ENCODE data around the gene CDRT4. TPM values are rescaled to one million over a fixed set of nuclear protein-coding genes. Genes with fewer than 3 reads are reported as not detected.

The CDRT4 gene
- polyA plus RNA-seq, 1 experiment, result 5.9 TPM

- H3K27me3 ChIP-seq (ENCODE audit: control insufficient read depth, insufficient read depth, low read length), result no peaks in the 10 kb centered on the region; the same call in 1 of the 2 replicates
- ChIA-PET CTCF (interaction anchor here (0.8 to 2.2 kb wide), 3 partner anchors 9 to 130 kb away, joined by 3 to 6 read pairs (median 4); no protein-coding TSS in a partner anchor), POLR2A (no interaction called here)
- H3K4me3 ChIP-seq (ENCODE audit: low read depth, low read length), result no peak overlapping the region
- no peaks in the 10 kb centered on the region for H3K36me3 ChIP-seq (ENCODE audit: control insufficient read depth, insufficient read depth, low read length)
- no peak for DNase-seq (ENCODE audit: low read depth)
- no peak for TF ChIP-seq CTCF (IDR thresholded peaks at IDR 0.05; ENCODE audit: insufficient read depth, low read depth, low read length)
These were observed 36.2 kb downstream of the CDRT4 start for GRCh38 chr17:15431196-15431595.

- POLR2A ChIA-PET, result no interaction called here
- TF ChIP-seq CTCF (IDR thresholded peaks at IDR 0.05; ENCODE audit: insufficient read depth, low read depth, low read length), result no peak
- no peak overlapping the region for H3K4me3 ChIP-seq (ENCODE audit: low read depth, low read length)
- H3K27me3 ChIP-seq (ENCODE audit: control insufficient read depth, insufficient read depth, low read length), result no peaks in the 10 kb centered on the region; the same call in 1 of the 2 replicates
- DNase-seq (ENCODE audit: low read depth), result no peak
- CTCF ChIA-PET, result interaction anchor here (1.0 kb wide), 1 partner anchor 22 kb away, joined by 3 read pairs; no protein-coding TSS in a partner anchor
- no peaks in the 10 kb centered on the region for H3K36me3 ChIP-seq (ENCODE audit: control insufficient read depth, insufficient read depth, low read length)
These were observed 42.9 kb downstream of the CDRT4 start for GRCh38 chr17:15424521-15424920.

GRCh38 chr17:15422392-15422965 lies 44.9 kb downstream of the CDRT4 start:
- no peaks in the 10 kb centered on the region for H3K27me3 ChIP-seq (ENCODE audit: control insufficient read depth, insufficient read depth, low read length)
- POLR2A ChIA-PET, result no interaction called here
- H3K36me3 ChIP-seq (ENCODE audit: control insufficient read depth, insufficient read depth, low read length), result no peaks in the 10 kb centered on the region
- H3K4me3 ChIP-seq (ENCODE audit: low read depth, low read length), result no peak overlapping the region
- no peak for DNase-seq (ENCODE audit: low read depth)
- CTCF ChIA-PET, result interaction anchor here (0.6 to 1.9 kb wide), 2 partner anchors 14 to 42 kb away, joined by 3 to 6 read pairs; no protein-coding TSS in a partner anchor
- no peak for TF ChIP-seq CTCF (IDR thresholded peaks at IDR 0.05; ENCODE audit: insufficient read depth, low read depth, low read length)

- ChIA-PET POLR2A (no interaction called here), CTCF (interaction anchor here (0.8 to 1.6 kb wide), 3 partner anchors 14 to 18 kb away, joined by 3 to 7 read pairs (median 6); no protein-coding TSS in a partner anchor)
- DNase-seq (ENCODE audit: low read depth), result no peak
- Histone ChIP-seq H3K36me3 (ENCODE audit: control insufficient read depth, insufficient read depth, low read length) (no peaks in the 10 kb centered on the region), H3K4me3 (ENCODE audit: low read depth, low read length) (no peak overlapping the region), H3K27me3 (ENCODE audit: control insufficient read depth, insufficient read depth, low read length) (no peaks in the 10 kb centered on the region)
- no peak for TF ChIP-seq CTCF (IDR thresholded peaks at IDR 0.05; ENCODE audit: insufficient read depth, low read depth, low read length)
These were observed 48.6 kb downstream of the CDRT4 start for GRCh38 chr17:15418781-15419180.

- H3K36me3 ChIP-seq (ENCODE audit: control insufficient read depth, insufficient read depth, low read length), result no peaks in the 10 kb centered on the region
- no peak for TF ChIP-seq CTCF (IDR thresholded peaks at IDR 0.05; ENCODE audit: insufficient read depth, low read depth, low read length)
- CTCF ChIA-PET, result no interaction called here
- POLR2A ChIA-PET, result no interaction called here
- H3K4me3 ChIP-seq (ENCODE audit: low read depth, low read length), result no peak overlapping the region
- H3K27me3 ChIP-seq (ENCODE audit: control insufficient read depth, insufficient read depth, low read length), result no peaks in the 10 kb centered on the region
- DNase-seq (ENCODE audit: low read depth), result no peak
These were observed 52.7 kb downstream of the CDRT4 start for GRCh38 chr17:15414532-15415306.
